GM18909 (cell line): Measurements from ENCODE around the gene DNAJC17.

Experiments used
- ATAC-seq: cut with Tn5 transposase; IDR thresholded peaks from one replicate; pipeline ENCODE4 v1.9.1; 2021; ENCODE audit warnings: mild to moderate bottlenecking; ENCODE audit not compliant: unreplicated experiment, poor library complexity

The DNAJC17 gene

GRCh38 chr15:40746916-40747418 lies 60.3 kb downstream of the DNAJC17 start:
- ATAC-seq, result no peak

- no peak for ATAC-seq
Observed at GRCh38 chr15:40744815-40745152, 62.5 kb downstream of the DNAJC17 start.

- no peak for ATAC-seq
Observed at GRCh38 chr15:40743921-40744814, 63.1 kb downstream of the DNAJC17 start.

- no peak for ATAC-seq
Observed at GRCh38 chr15:40743485-40743901, 63.8 kb downstream of the DNAJC17 start.

GRCh38 chr15:40739854-40740253 lies 67.4 kb downstream of the DNAJC17 start:
- ATAC-seq, result no peak

- no peak for ATAC-seq
Observed at GRCh38 chr15:40739047-40739446, 68.2 kb downstream of the DNAJC17 start.

- no peak for ATAC-seq
Observed at GRCh38 chr15:40737048-40737447, 70.2 kb downstream of the DNAJC17 start.

- ATAC-seq, result no peak
Observed at GRCh38 chr15:40736575-40736974, 70.7 kb downstream of the DNAJC17 start.

- ATAC-seq, result no peak
Observed at GRCh38 chr15:40731034-40731433, 76.2 kb downstream of the DNAJC17 start.

- ATAC-seq, result no peak
Observed at GRCh38 chr15:40723919-40724318, 83.4 kb downstream of the DNAJC17 start.

- ATAC-seq, result no peak
Observed at GRCh38 chr15:40722934-40723333, 84.3 kb downstream of the DNAJC17 start.

- no peak for ATAC-seq
Observed at GRCh38 chr15:40722354-40722753, 84.9 kb downstream of the DNAJC17 start.

- no peak for ATAC-seq
Observed at GRCh38 chr15:40721701-40722100, 85.6 kb downstream of the DNAJC17 start.

GRCh38 chr15:40716165-40716564 lies 91.1 kb downstream of the DNAJC17 start:
- no peak for ATAC-seq
